GM23338 (cell line): ENCODE measurements around the gene FAM222A. TPM values are rescaled to one million over a fixed set of nuclear protein-coding genes. Genes with fewer than 3 reads are reported as not detected.

Source experiments
- ATAC-seq: fragments of 200-7000 bp; cut with Tn5 transposase; 3 replicates; pipeline ENCODE4 v1.9.1; 2020
- DNase-seq: peaks from one replicate; pipeline ENCODE4 v3.0.0-alpha.2; 2015; ENCODE audit warnings: low spot score
- H2AFZ ChIP-seq: fragments of 200-600 bp; sonication (generic); 2 replicates; pipeline ENCODE4 v1.8.0; 2016; ENCODE audit warnings: antibody characterized with exemption, mild to moderate bottlenecking, moderate library complexity
- H3F3A ChIP-seq: fragments of 200-600 bp; sonication (generic); replicated peaks from 2 replicates; pipeline ENCODE4 v1.8.0; 2017; ENCODE audit warnings: antibody characterized with exemption, mixed run types, low read depth
- H3K27ac ChIP-seq: fragments of 200-600 bp; sonication (generic); 2 replicates; pipeline ENCODE4 v1.6.1; 2016; ENCODE audit warnings: low read depth
- H3K27me3 ChIP-seq: fragments of 200-600 bp; sonication (generic); 2 replicates; pipeline ENCODE4 v1.8.0; 2016; ENCODE audit warnings: mild to moderate bottlenecking, mixed run types, moderate library complexity; ENCODE audit not compliant: insufficient read depth
- H3K36me3 ChIP-seq: fragments of 200-600 bp; sonication (generic); 2 replicates; pipeline ENCODE4 v1.8.0; 2016; ENCODE audit warnings: mild to moderate bottlenecking; ENCODE audit not compliant: insufficient read depth
- H3K4me1 ChIP-seq: fragments of 200-600 bp; sonication (generic); 2 replicates; pipeline ENCODE4 v1.8.0; 2016; ENCODE audit warnings: mild to moderate bottlenecking, moderate library complexity; ENCODE audit not compliant: insufficient read depth
- H3K4me2 ChIP-seq: fragments of 200-600 bp; sonication (generic); 2 replicates; pipeline ENCODE4 v1.7.1; 2017; ENCODE audit warnings: mixed run types
- H3K4me3 ChIP-seq: fragments of 200-600 bp; sonication (generic); 2 replicates; pipeline ENCODE4 v1.6.1; 2016; ENCODE audit warnings: mixed run types
- H3K79me2 ChIP-seq: fragments of 200-600 bp; sonication (generic); replicated peaks from 2 replicates; pipeline ENCODE4 v1.8.0; 2017; ENCODE audit warnings: mild to moderate bottlenecking; ENCODE audit not compliant: insufficient read depth
- H3K9me2 ChIP-seq: fragments of 200-600 bp; sonication (generic); 2 replicates; pipeline ENCODE4 v1.8.0; 2017; ENCODE audit not compliant: insufficient read depth
- H4K20me1 ChIP-seq: fragments of 200-600 bp; sonication (generic); replicated peaks from 2 replicates; pipeline ENCODE4 v1.8.0; 2017; ENCODE audit warnings: mild to moderate bottlenecking; ENCODE audit not compliant: insufficient read depth
- H3K27ac Mint-ChIP-seq: 2 replicates; pipeline ENCODE4 v1.8.0; 2020; ENCODE audit warnings: inconsistent platforms, mild to moderate bottlenecking, moderate library complexity, mixed read lengths
- H3K27me3 Mint-ChIP-seq: 3 replicates; pipeline ENCODE4 v1.8.0; 2022; ENCODE audit warnings: low read depth, mild to moderate bottlenecking, moderate library complexity, mixed read lengths, inconsistent platforms; ENCODE audit not compliant: insufficient read depth, poor library complexity
- H3K36me3 Mint-ChIP-seq: 3 replicates; pipeline ENCODE4 v1.8.0; 2021; ENCODE audit warnings: low read depth, mild to moderate bottlenecking, inconsistent platforms, moderate library complexity, mixed read lengths
- H3K4me1 Mint-ChIP-seq: 3 replicates; pipeline ENCODE4 v1.8.0; 2020; ENCODE audit warnings: mild to moderate bottlenecking, inconsistent platforms, mixed read lengths
- H3K4me3 Mint-ChIP-seq: 3 replicates; pipeline ENCODE4 v1.8.0; 2021; ENCODE audit warnings: moderate library complexity, mild to moderate bottlenecking, inconsistent platforms, mixed read lengths
- H3K9me3 Mint-ChIP-seq: 3 replicates; pipeline ENCODE4 v1.8.0; 2020; ENCODE audit warnings: moderate library complexity, mild to moderate bottlenecking, inconsistent platforms, mixed read lengths
- EZH2 ChIP-seq: fragments of 200-600 bp; sonication (generic); IDR thresholded peaks from one replicate; pipeline ENCODE4 v1.8.0; 2017; ENCODE audit warnings: antibody characterized with exemption, mild to moderate bottlenecking, low read depth; ENCODE audit not compliant: unreplicated experiment
- EZH2phosphoT487 ChIP-seq: fragments of 200-600 bp; sonication (generic); IDR thresholded peaks from one replicate; pipeline ENCODE4 v1.8.1; 2018; ENCODE audit warnings: antibody characterized with exemption; ENCODE audit not compliant: unreplicated experiment
- JUNB ChIP-seq: IDR thresholded peaks from one replicate; pipeline ENCODE4 v1.6.1; 2016; ENCODE audit warnings: antibody characterized with exemption; ENCODE audit not compliant: unreplicated experiment
- NANOG ChIP-seq: IDR thresholded peaks from 2 replicates; pipeline ENCODE4 v1.6.1; 2016; ENCODE audit warnings: antibody characterized with exemption, borderline replicate concordance
- POLR2AphosphoS5 ChIP-seq: IDR thresholded peaks from 2 replicates; pipeline ENCODE4 v1.6.1; 2016; ENCODE audit warnings: antibody characterized with exemption, low read depth
- REST ChIP-seq: IDR thresholded peaks from one replicate; pipeline ENCODE4 v1.6.1; 2018; ENCODE audit warnings: antibody characterized with exemption; ENCODE audit not compliant: unreplicated experiment
- STAT1 ChIP-seq: IDR thresholded peaks from one replicate; pipeline ENCODE4 v1.6.1; 2016; ENCODE audit warnings: antibody characterized with exemption; ENCODE audit not compliant: unreplicated experiment
- ZNF462 ChIP-seq: fragments of 250-450 bp; sonication (Bioruptor Pico); IDR thresholded peaks from 2 replicates; pipeline ENCODE4 v1.5.0; 2020; ENCODE audit warnings: mild to moderate bottlenecking, moderate library complexity
- polyA plus RNA-seq: library from polyadenylated mRNA; unstranded; fragments of >200 nt; fragmentation: Nextera tagmentation; extraction: Ambion mirVana; gene quantifications from 2 replicates; pipeline ENCODE4 v1.2.1, GENCODE V29; 2016
- total RNA-seq: library from RNA; depleted of rRNA; stranded (reverse); fragments of >200 nt; shearing (Covaris generic); gene quantifications from 2 replicates; pipeline ENCODE4 v1.2.3, GENCODE V29; 2014
- TF ChIP-seq, protein P1 (sequence below), 2 experiments: fragments of 200-600 bp in 1 of 2; sonication (generic) in 1 of 2; conservative IDR thresholded peaks; 2 replicates each; pipeline versions ENCODE4 v1.5.1 to v1.6.1; 2016 to 2017; ENCODE audit warnings: antibody characterized with exemption in 2 of 2, low read depth in 2 of 2, mild to moderate bottlenecking in 2 of 2, moderate library complexity in 1 of 2

Gene FAM222A
- total and polyA plus RNA-seq, 2 experiments from 2014 or later = 0.78 to 2.1 TPM

DNA sequence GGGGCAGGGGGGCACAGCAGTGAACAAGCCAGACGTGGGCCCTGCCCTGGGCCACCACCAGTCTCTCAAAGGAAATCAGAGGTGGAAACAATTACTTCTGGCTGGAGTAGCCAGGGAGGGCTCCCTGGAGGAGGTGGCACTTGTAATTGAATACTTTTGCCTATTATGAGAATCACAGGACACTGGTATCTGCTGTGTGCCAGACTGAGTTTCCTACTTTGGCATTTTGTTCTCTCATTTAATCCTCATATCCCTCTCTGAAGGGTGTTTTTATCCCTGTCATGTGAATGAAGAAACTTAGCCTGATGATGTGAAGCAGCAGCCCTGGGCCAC lies 7.2 kb downstream of the FAM222A start:
- ATAC-seq = no peak
- Histone ChIP-seq H3K79me2 (no peaks in the 10 kb centered on the region), H4K20me1 (no peaks in the 10 kb centered on the region), H3K4me3 (no peak overlapping the region), H3K4me2 (no peak overlapping the region), H3K9me2 (no peaks in the 10 kb centered on the region), H3K36me3 (no peaks in the 10 kb centered on the region), H3K4me1 (peaks cover 13% of the 10 kb centered on the region; the same call in 1 of the 2 replicates), H3K27me3 (peaks cover 32% of the 10 kb centered on the region), H2AFZ (no peak overlapping the region), H3K27ac (no peak overlapping the region), H3F3A (peaks cover 6% of the 10 kb centered on the region; the same call in 1 of the 2 replicates)
- no peak for DNase-seq
- no peak overlapping the region for H3K4me3 Mint-ChIP-seq
- no peak overlapping the region for H3K27ac Mint-ChIP-seq
- H3K36me3 Mint-ChIP-seq = no peaks in the 10 kb centered on the region
- TF ChIP-seq STAT1 = no peak
- TF ChIP-seq EZH2 = no peak
- no peak for TF ChIP-seq ZNF462 (CRISPR knock-in tag)
- no peak for TF ChIP-seq REST
- no peak for TF ChIP-seq EZH2phosphoT487
- TF ChIP-seq NANOG = no peak
- no peak for TF ChIP-seq JUNB
- TF ChIP-seq, protein P1, sequence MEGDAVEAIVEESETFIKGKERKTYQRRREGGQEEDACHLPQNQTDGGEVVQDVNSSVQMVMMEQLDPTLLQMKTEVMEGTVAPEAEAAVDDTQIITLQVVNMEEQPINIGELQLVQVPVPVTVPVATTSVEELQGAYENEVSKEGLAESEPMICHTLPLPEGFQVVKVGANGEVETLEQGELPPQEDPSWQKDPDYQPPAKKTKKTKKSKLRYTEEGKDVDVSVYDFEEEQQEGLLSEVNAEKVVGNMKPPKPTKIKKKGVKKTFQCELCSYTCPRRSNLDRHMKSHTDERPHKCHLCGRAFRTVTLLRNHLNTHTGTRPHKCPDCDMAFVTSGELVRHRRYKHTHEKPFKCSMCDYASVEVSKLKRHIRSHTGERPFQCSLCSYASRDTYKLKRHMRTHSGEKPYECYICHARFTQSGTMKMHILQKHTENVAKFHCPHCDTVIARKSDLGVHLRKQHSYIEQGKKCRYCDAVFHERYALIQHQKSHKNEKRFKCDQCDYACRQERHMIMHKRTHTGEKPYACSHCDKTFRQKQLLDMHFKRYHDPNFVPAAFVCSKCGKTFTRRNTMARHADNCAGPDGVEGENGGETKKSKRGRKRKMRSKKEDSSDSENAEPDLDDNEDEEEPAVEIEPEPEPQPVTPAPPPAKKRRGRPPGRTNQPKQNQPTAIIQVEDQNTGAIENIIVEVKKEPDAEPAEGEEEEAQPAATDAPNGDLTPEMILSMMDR (conservative IDR thresholded peaks at IDR 0.05; ENCODE audit: low read depth in 2 of 2) = no peak
- no peak for TF ChIP-seq POLR2AphosphoS5
- no peaks in the 10 kb centered on the region for H3K9me3 Mint-ChIP-seq
- peaks cover 34% of the 10 kb centered on the region for H3K4me1 Mint-ChIP-seq
- peaks cover 31% of the 10 kb centered on the region for H3K27me3 Mint-ChIP-seq
